B cell (primary cell): ENCODE measurements around the gene MTFR1L. TPM values are rescaled to one million over a fixed set of nuclear protein-coding genes. Genes with fewer than 3 reads are reported as not detected.
A peak's percentile ranks its signal among the peaks of the same experiment; 100 is the strongest.

Experiments used
- ATAC-seq: fragments of 200-7000 bp; cut with Tn5 transposase; one replicate; pipeline ENCODE4 v1.10.0; 2021; ENCODE audit warnings: low read depth, mild to moderate bottlenecking, moderate number of reproducible peaks, moderate library complexity
- CTCF ChIA-PET: fragments of 350-600 bp; sonication (Branson Sonifier 250); formaldehyde crosslinking; loops from one replicate; lab custom pipeline; 2021; ENCODE audit warnings: antibody characterized with exemption, inconsistent platforms; lab: Charles Lee
- POLR2A ChIA-PET: fragments of 350-600 bp; sonication (Branson Sonifier 250); formaldehyde crosslinking; loops from one replicate; lab custom pipeline; 2021; ENCODE audit warnings: antibody characterized with exemption; lab: Charles Lee
- DNase-seq: peaks from one replicate; pipeline ENCODE4 v3.0.0; 2013
- H2AFZ ChIP-seq: 2 replicates; pipeline ENCODE4 v1.6.1; 2012; ENCODE audit warnings: mild to moderate bottlenecking, low read depth, low read length; ENCODE audit not compliant: insufficient read depth, poor library complexity, severe bottlenecking
- H3K27ac ChIP-seq, 2 donors: 1 replicate in 1 of 2; 2 replicates in 1 of 2; pipeline ENCODE4 v1.5.1; 2012 to 2013; ENCODE audit warnings: low read length in 2 of 2, mild to moderate bottlenecking in 2 of 2, moderate library complexity in 1 of 2
- H3K27me3 ChIP-seq, 4 experiments: fragments of 200-600 bp in 1 of 4; sonication (generic) in 1 of 4; replicated peaks in 1 of 4; 1 replicate in 2 of 4; 2 replicates in 2 of 4; pipeline versions ENCODE4 v1.6.1 to v1.7.0; 2013 to 2016; ENCODE audit warnings: low read length in 3 of 4, mild to moderate bottlenecking in 2 of 4, mixed read lengths in 1 of 4, moderate library complexity in 1 of 4; ENCODE audit not compliant: insufficient read depth in 4 of 4, control insufficient read depth in 3 of 4; ENCODE audit errors: control extremely low read depth in 1 of 4
- H3K36me3 ChIP-seq, 2 experiments: replicated peaks in 1 of 2; 1 replicate in 1 of 2; 2 replicates in 1 of 2; pipeline versions ENCODE4 v1.6.1 to v1.7.1; 2013; ENCODE audit warnings: low read length in 1 of 2; ENCODE audit not compliant: insufficient read depth in 2 of 2, control insufficient read depth in 1 of 2; ENCODE audit errors: control extremely low read depth in 1 of 2, extremely low read depth in 1 of 2
- H3K4me1 ChIP-seq, 2 donors: fragments of 200-600 bp in 1 of 2; sonication (generic) in 1 of 2; 1 replicate in 1 of 2; 2 replicates in 1 of 2; pipeline versions ENCODE4 v1.5.1 to v1.6.1; 2013 to 2017; ENCODE audit warnings: low read length in 2 of 2; ENCODE audit not compliant: control insufficient read depth in 2 of 2, insufficient read depth in 2 of 2
- H3K4me2 ChIP-seq: replicated peaks from 2 replicates; pipeline ENCODE3; 2012; ENCODE audit warnings: mild to moderate bottlenecking, low read depth, low read length; ENCODE audit not compliant: poor library complexity, severe bottlenecking
- H3K4me3 ChIP-seq, 5 experiments: fragments of 200-600 bp in 1 of 5; sonication (generic) in 1 of 5; 1 replicate in 3 of 5; 2 replicates in 2 of 5; pipeline versions ENCODE4 v1.5.1 to v1.7.0; 2011 to 2016; ENCODE audit warnings: low read length in 4 of 5, mild to moderate bottlenecking in 4 of 5, low read depth in 2 of 5, control low read depth in 1 of 5, moderate library complexity in 1 of 5; ENCODE audit not compliant: insufficient read depth in 1 of 5; ENCODE audit errors: control extremely low read depth in 1 of 5, extremely low read depth in 1 of 5
- H3K79me2 ChIP-seq: fragments of 200-600 bp; sonication (generic); one replicate; pipeline ENCODE4 v1.6.0; 2016; ENCODE audit warnings: low read length; ENCODE audit not compliant: control insufficient read depth, insufficient read depth
- H3K9ac ChIP-seq: fragments of 200-600 bp; sonication (generic); 2 replicates; pipeline ENCODE4 v1.6.1; 2017; ENCODE audit warnings: mild to moderate bottlenecking, low read length, moderate library complexity
- H3K9me3 ChIP-seq, 3 donors: one replicate each; pipeline versions ENCODE4 v1.6.1 to v1.7.1; 2013; ENCODE audit warnings: low read length in 2 of 3; ENCODE audit not compliant: control insufficient read depth in 2 of 3, insufficient read depth in 1 of 3; ENCODE audit errors: control extremely low read depth in 1 of 3
- H4K20me1 ChIP-seq: 2 replicates; pipeline ENCODE4 v1.6.0; 2012; ENCODE audit warnings: mild to moderate bottlenecking, low read length; ENCODE audit not compliant: insufficient read depth, control insufficient read depth, poor library complexity, severe bottlenecking
- H3K27ac Mint-ChIP-seq: one replicate; pipeline ENCODE4 v1.8.0; 2021; ENCODE audit warnings: mixed read lengths
- H3K27me3 Mint-ChIP-seq: one replicate; pipeline ENCODE4 v1.8.0; 2021; ENCODE audit warnings: mixed read lengths
- H3K4me1 Mint-ChIP-seq: one replicate; pipeline ENCODE4 v1.8.0; 2021; ENCODE audit warnings: mixed read lengths
- H3K4me3 Mint-ChIP-seq: one replicate; pipeline ENCODE4 v1.8.0; 2021; ENCODE audit warnings: mixed read lengths
- H3K9me3 Mint-ChIP-seq: one replicate; pipeline ENCODE4 v1.8.0; 2022; ENCODE audit warnings: mixed read lengths; ENCODE audit not compliant: insufficient read depth
- CTCF ChIP-seq: fragments of 200-600 bp; IDR thresholded peaks from one replicate; pipeline ENCODE4 v1.8.0; 2022; ENCODE audit warnings: antibody characterized with exemption, mild to moderate bottlenecking
- EZH2 ChIP-seq: IDR thresholded peaks from 2 replicates; pipeline ENCODE4 v1.6.1; 2012; ENCODE audit warnings: borderline replicate concordance, low read depth, mild to moderate bottlenecking, moderate library complexity, low read length; ENCODE audit not compliant: insufficient read depth, poor library complexity, severe bottlenecking
- WGBS: methylation state at CpG from one replicate; pipeline ENCODE4 v1.1.5; 2013; ENCODE audit warnings: missing lambda C conversion rate; ENCODE audit not compliant: insufficient coverage; 5-methylcytosine and 5-hydroxymethylcytosine counted together
- intact Hi-C: fragments of 100-400 bp; cut with micrococcal nuclease; formaldehyde crosslinking; loops from one replicate; pipeline ENCODE4 v1.10.0; 2022
- polyA plus RNA-seq: library from polyadenylated mRNA; depleted of rRNA; stranded (reverse); fragments of >200 nt; gene quantifications from 2 replicates; pipeline ENCODE4 v1.2.3, GENCODE V29; 2012
- total RNA-seq, 2 donors: library from RNA; stranded (reverse); fragments of 120-200 nt in 1 of 2; gene quantifications; 1 replicate in 1 of 2; 2 replicates in 1 of 2; pipeline versions ENCODE4 v1.2.3 to v1.2.4, GENCODE V29; 2013 to 2022

Gene MTFR1L
- total and polyA plus RNA-seq, 2 donors (not counting 1 experiment from before 2014, with no cell fraction given): 41.5 to 44.6 TPM

GRCh38 chr1:25798666-25799351 lies 20.9 kb upstream of the MTFR1L start:
- H3K4me1 Mint-ChIP-seq: peaks cover 27% of the 10 kb centered on the region
- ATAC-seq: no peak
- H3K79me2 ChIP-seq: peaks cover 4% of the 10 kb centered on the region
- H3K4me1 ChIP-seq: peaks cover 13 to 21% of the 10 kb centered on the region in 2 donors
- TF ChIP-seq CTCF: no peak
- no peak for TF ChIP-seq EZH2
- no peaks in the 10 kb centered on the region for H3K9me3 ChIP-seq
- no peak overlapping the region for H3K27ac ChIP-seq
- no peak overlapping the region for H3K4me2 ChIP-seq
- no peaks in the 10 kb centered on the region for H4K20me1 ChIP-seq
- H3K4me3 ChIP-seq: no peak overlapping the region
- intact Hi-C loops: loop anchor here (5.0 kb wide), 2 partner anchors 252 to 297 kb away; no protein-coding TSS in a partner anchor
- H3K27ac Mint-ChIP-seq: no peak overlapping the region
- no peak for DNase-seq
- H3K4me3 Mint-ChIP-seq: peak overlapping the region; percentile 72
- no peaks in the 10 kb centered on the region for H3K9me3 Mint-ChIP-seq
- H3K9ac ChIP-seq: no peak overlapping the region
- no peaks in the 10 kb centered on the region for H3K36me3 ChIP-seq
- POLR2A ChIA-PET: no interaction called here
- peaks cover 0 to 4% (median 0%) of the 10 kb centered on the region in 4 experiments for H3K27me3 ChIP-seq
- no peak overlapping the region for H2AFZ ChIP-seq
- no peaks in the 10 kb centered on the region for H3K27me3 Mint-ChIP-seq
- WGBS: 89% methylated on average over 5 of the region's 8 CpGs
- CTCF ChIA-PET: interaction anchor here (1.2 to 3.3 kb wide), 3 partner anchors 10 to 190 kb away, joined by 3 to 13 read pairs (median 6); no protein-coding TSS in a partner anchor

- H3K27ac Mint-ChIP-seq: peak overlapping the region; percentile 67
- H2AFZ ChIP-seq: peak overlapping the region; percentile 87
- peak; percentile 56 for DNase-seq
These were observed 20.3 kb upstream of the MTFR1L start for GRCh38 chr1:25799352-25799934.

More at GRCh38 chr1:25799352-25799934, 20.3 kb upstream of the MTFR1L start:
- ChIA-PET CTCF (interaction anchor here (1.2 to 3.3 kb wide), 3 partner anchors 10 to 191 kb away, joined by 3 to 13 read pairs (median 6); no protein-coding TSS in a partner anchor), POLR2A (no interaction called here)
- no peak for ATAC-seq
- peaks cover 4% of the 10 kb centered on the region for H3K79me2 ChIP-seq
- peaks cover 13 to 21% of the 10 kb centered on the region in 2 donors for H3K4me1 ChIP-seq
- H3K27ac ChIP-seq: no peak overlapping the region
- peaks cover 0 to 4% (median 0%) of the 10 kb centered on the region in 4 experiments for H3K27me3 ChIP-seq
- TF ChIP-seq EZH2: no peak
- no peak for TF ChIP-seq CTCF
- Mint-ChIP-seq H3K9me3 (no peaks in the 10 kb centered on the region), H3K27me3 (no peaks in the 10 kb centered on the region), H3K4me1 (peaks cover 27% of the 10 kb centered on the region), H3K4me3 (peak overlapping the region; percentile 72)
- no peaks in the 10 kb centered on the region for H3K9me3 ChIP-seq
- intact Hi-C loops: loop anchor here (5.0 kb wide), 2 partner anchors 252 to 297 kb away; no protein-coding TSS in a partner anchor
- H3K4me2 ChIP-seq: peak overlapping the region; percentile 84
- no peaks in the 10 kb centered on the region for H3K36me3 ChIP-seq
- peak overlapping the region in 4 of 5 experiments; percentile 49 to 60 (median 54) for H3K4me3 ChIP-seq
- no peaks in the 10 kb centered on the region for H4K20me1 ChIP-seq
- H3K9ac ChIP-seq: peak overlapping the region; percentile 57
- 20% methylated on average over 10 of the region's 12 CpGs for WGBS
